ENCODE data around the gene ADD3. TPM values are rescaled to one million over a fixed set of nuclear protein-coding genes. Genes with fewer than 3 reads are reported as not detected.

ADD3 gene
- total and polyA plus RNA-seq, 2 experiments from 2014 or later: 83.2 to 216 TPM

GRCh38 chr10:110088367-110089104 lies 80.8 kb downstream of the ADD3 start:
- Histone ChIP-seq H3K27ac (no peak overlapping the region), H3K4me3 (no peak overlapping the region), H3K36me3 (replicated peaks; ENCODE audit: insufficient read depth, low read depth) (no peaks in the 10 kb centered on the region), H3K4me2 (no peak overlapping the region), H4K20me1 (ENCODE audit: insufficient read depth, poor library complexity, severe bottlenecking) (no peaks in the 10 kb centered on the region), H3K79me2 (peaks cover 93% of the 10 kb centered on the region), H3K9me2 (replicated peaks; ENCODE audit: insufficient read depth) (no peaks in the 10 kb centered on the region), H3K4me1 (ENCODE audit: insufficient read depth) (peaks cover 3% of the 10 kb centered on the region), H3K9me3 (ENCODE audit: low read depth) (no peaks in the 10 kb centered on the region), H2AFZ (no peak overlapping the region), H3K27me3 (no peaks in the 10 kb centered on the region)
- DNase-seq (ENCODE audit: low spot score): no peak
- 90% methylated on average over 4 of the region's 4 CpGs for WGBS (ENCODE audit: low lambda C conversion rate, missing lambda C conversion rate)
- no peak for TF ChIP-seq CTCF (IDR thresholded peaks at IDR 0.05; ENCODE audit: poor library complexity)
- no peak for TF ChIP-seq EZH2 (IDR thresholded peaks at IDR 0.05; ENCODE audit: borderline replicate concordance)
- TF ChIP-seq EZH2phosphoT487 (IDR thresholded peaks at IDR 0.05; ENCODE audit: low read depth, severe bottlenecking, unreplicated experiment): no peak

GRCh38 chr10:110091830-110092229 lies 84.0 kb downstream of the ADD3 start:
- Histone ChIP-seq H3K4me3 (no peak overlapping the region), H4K20me1 (ENCODE audit: insufficient read depth, poor library complexity, severe bottlenecking) (no peaks in the 10 kb centered on the region), H3K27me3 (no peaks in the 10 kb centered on the region), H2AFZ (no peak overlapping the region), H3K79me2 (peaks cover 97% of the 10 kb centered on the region), H3K9me2 (replicated peaks; ENCODE audit: insufficient read depth) (no peaks in the 10 kb centered on the region), H3K36me3 (replicated peaks; ENCODE audit: insufficient read depth, low read depth) (no peaks in the 10 kb centered on the region), H3K4me2 (no peak overlapping the region), H3K27ac (no peak overlapping the region), H3K4me1 (ENCODE audit: insufficient read depth) (no peaks in the 10 kb centered on the region), H3K9me3 (ENCODE audit: low read depth) (no peaks in the 10 kb centered on the region)
- 100% methylated on average over 2 of the region's 2 CpGs for WGBS (ENCODE audit: low lambda C conversion rate, missing lambda C conversion rate)
- no peak for TF ChIP-seq EZH2phosphoT487 (IDR thresholded peaks at IDR 0.05; ENCODE audit: low read depth, severe bottlenecking, unreplicated experiment)
- no peak for TF ChIP-seq EZH2 (IDR thresholded peaks at IDR 0.05; ENCODE audit: borderline replicate concordance)
- no peak for TF ChIP-seq CTCF (IDR thresholded peaks at IDR 0.05; ENCODE audit: poor library complexity)
- DNase-seq (ENCODE audit: low spot score): no peak

GRCh38 chr10:110093722-110094121 lies 85.9 kb downstream of the ADD3 start:
- TF ChIP-seq EZH2 (IDR thresholded peaks at IDR 0.05; ENCODE audit: borderline replicate concordance) (no peak), CTCF (IDR thresholded peaks at IDR 0.05; ENCODE audit: poor library complexity) (no peak), EZH2phosphoT487 (IDR thresholded peaks at IDR 0.05; ENCODE audit: low read depth, severe bottlenecking, unreplicated experiment) (no peak)
- Histone ChIP-seq H3K27me3 (no peaks in the 10 kb centered on the region), H3K4me2 (no peak overlapping the region), H3K27ac (no peak overlapping the region), H2AFZ (no peak overlapping the region), H3K79me2 (peaks cover 98% of the 10 kb centered on the region), H3K9me3 (ENCODE audit: low read depth) (no peaks in the 10 kb centered on the region), H3K9me2 (replicated peaks; ENCODE audit: insufficient read depth) (no peaks in the 10 kb centered on the region), H4K20me1 (ENCODE audit: insufficient read depth, poor library complexity, severe bottlenecking) (no peaks in the 10 kb centered on the region), H3K36me3 (replicated peaks; ENCODE audit: insufficient read depth, low read depth) (no peaks in the 10 kb centered on the region), H3K4me3 (no peak overlapping the region), H3K4me1 (ENCODE audit: insufficient read depth) (no peaks in the 10 kb centered on the region)
- WGBS (ENCODE audit: low lambda C conversion rate, missing lambda C conversion rate): 93% methylated on average over 2 of the region's 2 CpGs
- no peak for DNase-seq (ENCODE audit: low spot score)

Measured in hepatocyte (in vitro differentiated cells).